Posterior vena cava (tissue), 2 donors: Measurements from ENCODE around the gene HAAO. TPM values are rescaled to one million over a fixed set of nuclear protein-coding genes. Genes with fewer than 3 reads are reported as not detected.

Source experiments
- DNase-seq: peaks from one replicate; pipeline ENCODE4 v3.0.0-alpha.2; 2020; ENCODE audit warnings: low spot score
- intact Hi-C, 2 donors: fragments of 100-400 bp; cut with DNase I; formaldehyde crosslinking; loops; one replicate each; pipeline versions ENCODE4 v1.14.1 to v1.14.2; 2022 to 2023
- total RNA-seq, 2 donors: library from RNA; stranded (reverse); fragmentation: NEBNext Ultra II Directional; extraction: Animal tissue kit (Norgen Biotek cat#: 25700); gene quantifications; one replicate each; pipeline ENCODE4 v1.2.1, GENCODE V29; 2021
- donor health status: DM: yes; HTN: yes; CAD: no.
- donor health status: DM: yes; HTN: yes; CAD: no.

Gene HAAO
- total RNA-seq, 2 donors from 2014 or later = 5.1 to 15.0 TPM

DNA sequence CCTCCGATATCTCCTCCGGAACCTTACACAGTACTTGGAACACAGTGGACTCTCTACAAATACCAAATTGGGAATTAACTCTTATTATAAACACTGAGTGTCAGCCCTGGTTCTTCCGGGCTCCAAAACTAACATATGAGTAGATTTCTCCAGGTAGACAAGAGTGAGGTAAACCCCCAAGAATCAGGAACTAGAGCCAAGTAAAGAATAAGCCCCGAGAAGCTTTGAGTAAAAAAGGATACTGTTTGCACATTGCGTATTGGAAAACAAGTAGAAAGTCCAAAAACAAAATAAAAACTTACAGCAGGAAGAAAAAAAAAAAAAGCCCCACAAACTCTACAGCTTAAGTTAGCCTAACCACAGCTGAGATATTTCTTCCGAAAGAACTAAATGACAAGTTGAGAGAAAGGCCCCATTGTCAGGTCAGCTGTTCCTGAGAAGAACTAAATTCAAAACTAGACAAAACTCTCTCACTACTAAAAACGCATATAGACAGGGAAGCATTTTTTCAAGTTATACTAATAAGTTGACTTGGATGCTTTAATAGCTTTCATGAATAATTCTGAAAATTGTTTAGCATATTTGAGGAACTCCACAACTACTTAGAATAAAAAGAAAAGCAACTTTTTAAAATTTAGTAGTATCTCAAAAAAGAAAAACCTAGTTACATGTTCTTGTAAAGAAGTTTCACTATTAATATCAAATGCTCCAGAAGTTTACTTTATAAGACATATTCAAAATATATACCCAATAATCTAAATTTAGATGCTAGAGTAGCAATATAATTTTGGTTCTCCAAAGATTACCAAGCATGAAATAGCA lies 4.3 kb upstream of the HAAO start:
- intact Hi-C loops = loop anchor here in 1 of 2 donors (10.0 kb wide), 1 partner anchor 72 kb away; no protein-coding TSS in a partner anchor
- no peak for DNase-seq

DNA sequence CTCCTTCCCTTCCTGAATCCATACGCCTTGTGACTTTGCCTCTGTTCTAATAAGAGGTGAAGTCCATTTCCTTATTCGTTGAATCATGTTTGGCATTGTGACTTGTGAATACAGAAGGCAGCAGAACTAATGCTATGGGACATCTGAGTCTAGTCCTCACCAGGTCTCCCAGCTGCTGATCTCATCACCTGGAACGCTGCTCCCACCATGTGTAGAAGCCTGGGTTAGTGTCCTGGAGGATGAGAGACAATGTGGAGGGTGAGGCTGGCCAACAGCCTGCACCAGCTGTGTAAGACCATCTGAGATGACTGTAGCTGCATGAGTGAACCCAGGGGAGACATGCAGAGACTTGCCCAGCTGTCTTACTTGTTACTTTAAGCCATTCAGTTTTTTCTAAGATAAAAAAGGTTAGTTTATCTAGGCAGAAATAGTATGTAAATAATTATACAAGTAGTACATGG lies 3.5 kb upstream of the HAAO start:
- intact Hi-C loops = loop anchor here in 1 of 2 donors (10.0 kb wide), 1 partner anchor 71 kb away; no protein-coding TSS in a partner anchor
- no peak for DNase-seq

DNA sequence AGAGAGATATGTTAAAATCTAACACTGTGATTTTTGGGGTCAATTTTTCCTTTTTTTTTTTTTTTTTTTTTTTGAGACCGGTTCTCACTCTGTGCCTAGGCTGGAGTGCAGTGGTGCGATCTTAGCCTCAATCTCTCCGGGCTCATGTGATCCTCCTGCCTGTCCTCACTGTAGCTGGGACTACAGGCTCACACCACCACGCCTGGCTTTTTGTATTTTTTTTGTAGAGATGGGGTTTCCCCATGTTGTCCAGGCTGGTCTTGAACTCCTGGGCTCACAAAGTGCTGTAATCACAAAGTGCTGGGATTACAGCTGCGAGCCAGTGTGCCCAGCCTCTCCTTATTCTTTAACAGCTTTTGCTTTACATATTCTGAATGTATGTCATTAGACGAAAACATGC lies 2.9 kb upstream of the HAAO start:
- no peak for DNase-seq
- intact Hi-C loops = loop anchor here in 1 of 2 donors (10.0 kb wide), 1 partner anchor 70 kb away; no protein-coding TSS in a partner anchor

DNA sequence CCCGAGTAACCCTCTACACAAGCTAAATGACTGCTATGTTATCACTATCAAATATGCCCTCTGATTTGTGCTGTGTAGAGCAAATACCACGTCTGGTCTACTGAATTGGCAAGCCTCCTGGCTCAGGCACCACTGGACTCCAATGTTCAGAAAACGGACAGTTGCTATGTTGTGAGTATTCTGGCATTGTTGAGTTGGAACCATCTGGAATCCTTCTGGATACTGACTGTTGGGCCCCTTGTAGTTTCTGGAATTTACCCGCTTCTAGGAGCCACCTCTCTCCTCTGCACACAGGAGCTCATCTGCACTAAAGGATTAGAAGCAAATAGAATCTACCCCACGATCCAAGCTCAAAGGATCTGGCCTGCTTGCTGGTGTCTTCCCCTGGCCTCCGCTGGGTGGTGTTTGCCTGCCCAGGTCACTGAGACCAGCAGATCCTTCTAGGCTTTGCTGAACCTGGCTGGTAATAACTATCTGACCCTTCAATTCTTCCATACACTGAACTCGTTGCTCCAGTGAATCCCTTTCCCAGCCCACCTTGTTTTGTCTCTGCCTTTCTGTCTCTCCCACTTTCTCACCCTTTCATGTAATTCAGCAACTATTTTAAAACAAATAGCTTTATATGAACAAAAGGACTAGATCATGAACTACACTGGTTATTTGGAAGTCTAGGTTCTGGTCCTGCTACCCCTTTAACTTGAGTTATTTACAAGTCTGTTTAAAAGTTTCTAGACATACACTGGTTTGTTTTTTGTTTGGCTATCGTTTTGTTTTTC lies 2.1 kb upstream of the HAAO start:
- no peak for DNase-seq
- intact Hi-C loops = loop anchor here in 1 of 2 donors (10.0 kb wide), 1 partner anchor 70 kb away; no protein-coding TSS in a partner anchor

DNA sequence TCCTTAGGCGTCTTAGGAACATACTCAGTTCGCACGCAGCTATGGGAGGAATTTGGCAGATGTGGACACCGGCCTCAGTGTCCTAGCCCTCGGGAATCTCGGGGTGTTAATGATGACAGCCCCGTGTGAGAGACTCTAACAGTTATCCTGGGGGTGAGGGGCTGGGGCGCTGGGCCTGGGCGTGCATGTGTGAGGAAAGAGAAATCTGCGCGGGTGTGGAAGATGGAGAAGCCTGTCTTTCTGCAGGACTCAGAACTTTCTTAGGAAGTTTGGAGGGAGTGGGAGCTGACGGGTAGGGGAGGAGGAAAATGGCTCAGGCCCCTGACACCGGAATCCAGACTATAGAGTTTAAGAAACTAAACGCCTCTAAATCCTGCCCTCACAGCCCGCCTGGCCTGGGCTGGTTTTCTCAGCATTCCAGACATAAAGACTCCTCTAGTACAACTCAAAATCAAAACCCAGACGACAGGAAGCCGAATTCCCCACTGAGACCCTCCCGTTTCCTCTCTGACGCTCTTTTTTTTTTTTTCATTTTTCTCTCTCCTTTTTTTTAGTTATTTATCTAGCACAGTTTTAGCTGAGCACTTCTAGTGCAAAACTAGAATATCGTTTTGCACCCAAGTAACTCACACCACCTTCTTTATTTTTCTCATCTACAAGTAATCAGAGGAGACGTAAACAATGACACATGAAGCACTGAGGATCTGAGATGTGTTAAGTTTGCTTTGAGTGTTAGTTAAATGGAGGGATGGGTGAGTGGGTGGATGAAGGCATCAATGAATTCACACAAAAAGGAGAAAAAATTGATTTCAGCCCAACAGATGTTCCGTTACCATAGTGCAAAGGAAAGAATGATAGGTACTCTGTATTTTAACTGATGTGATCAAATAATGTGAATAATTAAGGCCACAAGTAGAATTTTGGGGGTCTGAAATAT lies 1.2 kb upstream of the HAAO start:
- intact Hi-C loops = loop anchor here in 1 of 2 donors (10.0 kb wide), 1 partner anchor 69 kb away; no protein-coding TSS in a partner anchor
- DNase-seq = no peak

DNA sequence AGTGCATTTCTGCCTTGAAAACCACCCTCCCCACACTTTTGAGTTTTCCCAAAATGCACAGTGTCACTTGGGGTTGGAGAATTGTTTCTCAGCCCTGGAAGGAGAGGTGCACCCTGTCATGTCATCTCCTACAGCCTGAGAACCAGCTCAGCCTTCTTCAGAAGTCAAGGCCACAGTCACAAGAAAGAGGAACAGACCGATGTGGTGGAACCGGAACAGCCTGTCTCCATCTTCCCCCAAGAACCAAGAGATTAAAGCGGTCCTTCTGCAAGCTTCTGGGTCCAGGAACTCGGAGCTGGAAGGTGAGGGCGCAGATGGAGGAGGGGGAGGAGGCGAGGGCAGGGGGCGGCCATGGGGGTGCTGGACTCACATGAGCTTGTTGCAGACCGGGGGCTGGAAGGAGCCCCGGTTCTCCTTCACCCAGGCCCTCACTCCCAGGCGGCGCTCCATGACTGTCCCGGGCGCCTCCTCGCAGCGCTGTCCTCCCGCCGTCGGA lies 248 bp downstream of the HAAO start:
- no peak for DNase-seq

DNA sequence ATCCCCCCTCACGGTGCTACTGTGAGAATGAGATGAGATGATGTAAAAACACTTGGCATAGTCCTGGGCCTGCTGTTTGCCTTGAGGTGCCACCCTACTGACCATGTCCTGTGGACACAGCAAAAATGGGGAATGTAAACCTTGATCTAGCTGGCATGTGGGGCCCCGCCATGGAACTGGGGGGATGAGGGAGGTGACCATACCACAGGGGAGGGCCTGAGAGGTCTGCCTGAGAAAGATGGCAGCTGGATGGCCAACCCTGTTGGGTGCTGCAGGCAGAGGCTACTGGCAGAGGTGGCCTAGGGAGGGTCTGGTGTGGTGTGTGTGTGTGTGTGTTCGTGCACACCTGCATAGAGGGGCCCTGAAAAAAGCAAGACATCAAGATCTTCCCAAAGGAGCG lies 777 bp downstream of the HAAO start:
- intact Hi-C loops = loop anchor here in 1 of 2 donors (10.0 kb wide), 1 partner anchor 67 kb away; no protein-coding TSS in a partner anchor
- no peak for DNase-seq

More for the DNA sequence above, 248 bp downstream of the HAAO start:
- intact Hi-C loops = loop anchor here in 1 of 2 donors (10.0 kb wide), 1 partner anchor 67 kb away; no protein-coding TSS in a partner anchor

DNA sequence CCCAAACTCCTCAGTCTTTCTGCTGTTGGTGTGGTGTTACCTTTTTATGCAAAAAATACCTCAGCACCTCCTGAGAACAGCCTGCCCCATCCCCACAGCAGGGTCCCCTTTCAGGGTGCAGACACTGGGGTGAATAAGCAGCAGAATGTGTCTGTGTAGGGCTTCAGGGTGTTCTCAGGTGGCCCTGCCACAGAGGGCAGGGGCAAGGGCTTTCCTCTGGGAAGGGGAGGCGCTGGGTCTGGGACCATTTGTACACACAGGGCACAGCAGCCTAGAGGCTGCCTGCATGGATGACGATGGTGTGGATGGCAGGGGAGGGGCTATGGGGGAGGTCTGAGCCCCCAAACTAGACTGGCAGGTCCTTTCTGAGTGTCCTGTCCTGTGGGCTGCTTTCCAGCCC lies 2.6 kb downstream of the HAAO start:
- no peak for DNase-seq
- intact Hi-C loops = loop anchor here in 1 of 2 donors (10.0 kb wide), 1 partner anchor 65 kb away; no protein-coding TSS in a partner anchor

DNA sequence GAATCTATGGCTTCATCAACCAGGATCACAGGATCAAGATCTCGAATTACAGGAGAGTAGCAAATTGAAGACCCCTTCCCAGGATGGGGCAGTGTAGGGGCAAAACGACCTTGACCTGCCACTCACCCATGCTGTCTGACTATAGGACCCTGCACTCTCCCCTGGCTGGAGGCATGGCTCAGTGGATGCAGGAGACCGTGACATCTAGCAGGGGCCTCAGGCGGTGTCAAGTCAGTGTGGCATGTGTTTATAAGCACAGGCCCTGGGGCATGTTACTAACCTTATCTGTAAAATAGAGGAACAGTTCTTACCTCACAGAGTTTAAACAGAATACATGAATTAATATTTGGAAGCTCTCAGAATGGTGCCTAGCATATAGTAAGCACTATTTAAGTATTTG lies 3.5 kb downstream of the HAAO start:
- intact Hi-C loops = no loop called here
- DNase-seq = no peak

DNA sequence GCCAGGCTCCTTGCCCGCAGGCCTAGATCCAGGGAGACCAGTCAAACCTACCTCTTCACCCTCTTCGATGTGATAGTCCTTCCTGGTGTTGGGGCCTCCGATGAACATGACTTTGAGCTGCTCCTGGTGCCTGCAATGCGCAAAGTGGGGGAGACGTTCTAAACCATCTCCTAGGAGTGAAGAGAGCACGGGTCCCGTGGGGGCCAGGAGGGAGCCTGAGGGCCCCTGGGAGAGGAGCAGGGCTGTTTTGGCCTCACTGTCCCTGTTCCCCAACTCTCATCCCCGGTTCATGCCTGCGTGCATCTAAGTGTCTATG lies 3.9 kb downstream of the HAAO start:
- intact Hi-C loops = no loop called here

DNA sequence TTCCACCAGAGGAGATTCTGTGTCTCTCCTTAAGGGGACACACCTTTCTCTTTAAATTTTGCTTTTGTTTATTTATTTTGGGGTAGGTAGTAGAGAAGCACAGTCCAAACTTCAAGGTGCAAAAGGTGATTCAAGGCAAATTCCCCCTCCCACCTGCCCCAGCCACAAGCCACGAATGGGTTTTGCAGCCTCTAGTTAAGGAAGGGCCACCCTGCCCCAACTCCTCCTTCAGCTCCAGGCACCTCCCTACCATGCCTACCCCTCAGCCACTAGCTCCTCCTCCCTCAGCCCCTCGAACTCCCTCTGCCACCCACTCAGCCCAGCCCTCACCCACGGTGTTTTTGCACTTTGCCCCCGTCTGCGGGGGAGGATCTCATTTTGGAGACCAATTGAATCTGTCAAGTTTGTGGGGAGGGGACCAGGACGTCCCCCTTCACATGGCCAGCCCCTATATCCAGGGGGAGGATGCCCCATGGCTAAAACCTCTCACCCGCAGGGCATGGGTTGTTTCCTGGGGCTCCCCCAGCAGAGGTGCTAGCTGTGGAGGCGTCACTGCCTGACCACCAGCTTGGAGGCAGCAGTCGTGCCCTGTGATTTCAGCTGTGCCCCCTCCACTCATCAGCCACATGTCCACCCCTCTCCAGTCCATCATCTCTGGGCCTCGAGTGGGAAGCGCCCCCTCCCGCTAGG lies 4.5 kb downstream of the HAAO start:
- intact Hi-C loops = no loop called here
- no peak for DNase-seq

More for the DNA sequence above, 3.9 kb downstream of the HAAO start:
- no peak for DNase-seq

DNA sequence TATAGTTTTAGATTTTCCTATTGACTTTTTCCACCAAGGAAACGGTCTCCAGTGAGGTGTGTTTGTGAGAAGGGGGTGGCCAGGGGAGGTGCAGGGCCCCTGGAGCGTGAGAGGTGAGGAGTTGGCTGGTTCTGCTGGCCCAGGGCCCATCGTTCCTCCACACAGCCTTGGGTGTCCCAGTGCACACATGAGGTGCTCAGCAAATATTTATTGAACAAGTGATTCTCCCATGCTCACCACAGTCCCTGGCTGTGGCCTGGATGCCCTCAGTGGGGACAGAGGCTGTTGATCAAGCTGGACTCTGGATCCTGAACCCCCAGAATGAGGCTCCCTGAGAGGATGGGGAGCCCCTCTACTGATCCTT lies 5.0 kb downstream of the HAAO start:
- intact Hi-C loops = no loop called here
- no peak for DNase-seq

DNA sequence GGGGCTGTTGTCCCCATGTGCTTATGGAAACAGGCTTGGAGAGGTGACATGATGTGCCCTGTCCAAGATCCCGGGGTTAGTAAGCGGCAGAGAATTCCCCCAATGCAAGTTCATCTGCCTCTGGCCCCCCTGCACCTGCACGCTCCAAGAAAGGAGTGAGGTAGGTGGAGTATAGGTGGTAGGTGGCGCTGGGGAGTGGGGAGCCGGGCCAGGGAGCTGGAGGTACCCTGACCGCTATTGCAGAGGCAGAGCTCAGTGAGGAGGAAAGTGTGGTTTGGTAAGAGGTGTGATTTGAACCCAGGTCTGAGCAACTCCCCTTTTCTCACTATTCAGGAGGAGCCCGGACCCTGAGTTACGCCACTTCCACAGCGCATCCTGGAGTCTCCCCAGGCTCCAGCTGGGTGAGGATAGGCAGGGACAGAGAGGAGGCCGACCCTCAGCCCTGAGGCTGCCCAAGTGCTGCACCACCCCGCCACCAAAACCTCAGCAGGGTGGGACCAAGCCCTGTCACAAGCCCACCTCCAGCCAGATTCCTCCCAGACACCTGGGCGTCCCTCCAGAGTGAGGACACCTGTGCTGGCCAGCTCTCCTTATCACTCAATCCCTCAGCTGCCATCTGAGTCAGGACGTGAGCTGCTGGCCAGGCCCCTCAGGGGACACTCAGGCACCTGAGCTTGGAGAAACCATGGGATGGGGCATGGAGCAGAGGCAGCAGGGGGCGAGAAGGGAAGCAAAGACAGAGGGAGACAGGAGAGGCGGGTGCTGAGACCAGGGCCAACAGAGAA lies 5.6 kb downstream of the HAAO start:
- intact Hi-C loops = no loop called here
- DNase-seq = no peak

DNA sequence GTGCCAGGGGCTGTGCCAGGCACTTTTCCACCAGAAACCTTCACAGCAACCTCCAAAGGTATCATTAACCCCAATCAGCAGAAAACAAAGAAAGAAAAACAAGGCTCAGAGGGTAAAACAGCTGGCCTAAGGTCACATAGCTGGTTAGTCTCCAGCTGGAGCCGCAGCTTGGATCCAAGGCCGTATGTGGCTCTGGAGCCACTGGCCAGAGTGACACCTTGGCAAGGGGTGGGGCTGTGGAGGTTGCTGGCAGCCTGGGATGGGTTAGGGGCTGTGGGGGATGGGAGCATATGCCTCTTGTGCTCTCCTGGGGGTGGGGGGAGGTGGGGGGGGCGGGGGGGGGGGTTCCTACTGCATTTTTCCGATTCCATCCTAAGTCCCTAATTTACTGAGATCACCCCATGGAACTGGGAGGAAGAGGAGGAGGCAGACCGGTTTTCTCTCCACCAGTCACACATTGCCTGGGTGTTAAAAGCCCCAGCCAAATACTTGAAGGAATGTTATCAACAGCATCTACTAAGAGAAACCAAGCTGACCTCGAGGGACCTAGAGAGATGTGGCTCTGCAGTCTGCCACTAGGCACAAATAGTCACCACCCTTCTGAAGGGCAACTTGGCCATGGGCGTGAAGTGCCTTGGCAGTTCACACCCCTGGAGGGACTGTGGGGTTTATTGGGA lies 8.0 kb downstream of the HAAO start:
- DNase-seq = no peak

DNA sequence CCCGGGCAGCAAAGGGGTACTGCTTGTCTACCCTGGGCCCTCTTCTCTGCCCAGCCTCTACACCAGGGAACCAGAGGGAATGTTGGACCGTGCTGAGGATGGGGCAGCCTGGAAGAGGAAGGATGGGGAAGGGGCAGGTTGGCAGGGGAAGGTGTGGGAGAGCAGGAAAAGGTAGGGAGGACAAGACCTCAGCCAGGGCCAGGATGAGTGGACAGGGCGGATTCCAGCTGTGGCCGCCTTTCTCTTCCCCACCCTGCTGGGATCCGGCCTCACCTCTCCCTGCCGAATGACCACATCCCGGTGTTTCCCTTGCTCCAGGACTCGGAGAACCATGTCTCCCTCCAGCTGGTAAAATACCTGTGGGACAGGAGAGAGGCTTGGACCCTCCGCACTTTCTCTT lies 8.9 kb downstream of the HAAO start:
- DNase-seq = no peak
- intact Hi-C loops = no loop called here

More for the DNA sequence above, 8.0 kb downstream of the HAAO start:
- intact Hi-C loops = no loop called here

DNA sequence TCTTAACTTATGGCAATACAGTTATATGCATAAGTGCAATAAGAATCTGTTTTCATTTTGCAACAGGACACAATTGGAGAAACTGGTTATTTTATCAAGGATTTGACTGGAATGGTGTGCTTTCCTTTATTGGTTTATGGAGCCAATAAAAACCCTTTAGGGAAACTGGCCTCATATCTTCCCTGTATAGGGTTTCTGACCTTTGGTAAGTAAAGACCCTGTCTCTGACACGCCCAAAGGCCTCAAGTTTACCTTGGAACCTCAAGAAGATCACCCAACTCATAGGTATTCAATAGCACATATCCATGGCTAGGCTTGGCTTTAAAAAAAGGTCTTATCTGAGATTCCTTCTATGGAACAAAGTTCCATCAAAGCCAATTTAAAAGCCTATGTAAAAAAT lies 11.2 kb downstream of the HAAO start:
- no peak for DNase-seq
- intact Hi-C loops = no loop called here
